Heart left ventricle (tissue), 16 donors: ENCODE measurements around the gene RTRAF. TPM values are rescaled to one million over a fixed set of nuclear protein-coding genes. Genes with fewer than 3 reads are reported as not detected.

Experiments
- ATAC-seq, 4 donors: fragments of 200-7000 bp; cut with Tn5 transposase; one replicate each; pipeline ENCODE4 v1.9.1; 2020 to 2022; ENCODE audit warnings: moderate library complexity in 4 of 4, mild to moderate bottlenecking in 3 of 4, moderate number of reproducible peaks in 1 of 4
- DNase-seq, 5 donors: peaks; one replicate each; pipeline ENCODE4 v3.0.0-alpha.2; 2020
- H3K27ac ChIP-seq, 12 donors: fragments of 200-600 bp; sonication (generic) in 4 of 12; one replicate each; pipeline versions ENCODE4 v1.5.0 to v1.8.0; 2016 to 2022; ENCODE audit warnings: mild to moderate bottlenecking in 2 of 12
- H3K27me3 ChIP-seq, 9 donors: fragments of 200-600 bp; sonication (generic) in 2 of 9; one replicate each; pipeline versions ENCODE4 v1.5.1 to v1.8.0; 2016 to 2022; ENCODE audit warnings: mild to moderate bottlenecking in 3 of 9
- H3K36me3 ChIP-seq, 9 donors: fragments of 200-600 bp; sonication (generic) in 2 of 9; one replicate each; pipeline versions ENCODE4 v1.5.0 to v1.8.0; 2018 to 2022; ENCODE audit warnings: mild to moderate bottlenecking in 2 of 9
- H3K4me1 ChIP-seq, 12 donors: fragments of 200-600 bp; sonication (generic) in 4 of 12; one replicate each; pipeline versions ENCODE4 v1.5.0 to v1.8.0; 2016 to 2022; ENCODE audit warnings: mild to moderate bottlenecking in 3 of 12
- H3K4me3 ChIP-seq, 12 donors: fragments of 200-600 bp; sonication (generic) in 4 of 12; one replicate each; pipeline versions ENCODE4 v1.5.0 to v1.8.0; 2017 to 2022; ENCODE audit warnings: mild to moderate bottlenecking in 9 of 12, moderate library complexity in 4 of 12
- H3K9me3 ChIP-seq, 12 donors: fragments of 200-600 bp; sonication (generic) in 4 of 12; one replicate each; pipeline versions ENCODE4 v1.5.0 to v1.8.0; 2016 to 2022; ENCODE audit warnings: mild to moderate bottlenecking in 1 of 12
- POLR2A ChIP-seq, 2 donors: fragments of 450-650 bp; IDR thresholded peaks; one replicate each; pipeline ENCODE4 v1.6.1; 2017; ENCODE audit warnings: antibody characterized with exemption in 2 of 2, mild to moderate bottlenecking in 2 of 2, moderate library complexity in 2 of 2
- WGBS, 4 donors: extraction: QIAGEN DNeasy Blood & Tissue Kit in 2 of 4; methylation state at CpG; one replicate each; pipeline versions ENCODE4 v1.1.5 to v1.1.7; 2013 to 2018; 5-methylcytosine and 5-hydroxymethylcytosine counted together
- intact Hi-C, 10 donors: fragments of 100-400 bp; cut with DNase I; formaldehyde crosslinking; loops; one replicate each; pipeline versions ENCODE4 v1.11.1 to v1.14.2; 2022
- polyA plus RNA-seq, 2 donors: library from polyadenylated mRNA; stranded (reverse); fragments of 200-250 nt; gene quantifications; one replicate each; pipeline ENCODE4 v1.2.3, GENCODE V29; 2013
- total RNA-seq, 9 donors: library from RNA; depleted of rRNA in 2 of 9; stranded (reverse); fragments of >200 nt in 2 of 9; fragmentation: NEBNext Ultra II Directional in 3 of 9; extraction: Animal tissue kit (Norgen Biotek cat#: 25700) in 3 of 9; gene quantifications; one replicate each; pipeline versions ENCODE4 v1.1.0 to v1.2.4, GENCODE V29; 2016 to 2023
- TF ChIP-seq, protein P1 (sequence below), 12 donors: fragments of 200-600 bp; sonication (generic) in 4 of 12; IDR thresholded peaks; one replicate each; pipeline versions ENCODE4 v1.5.0 to v1.8.0; 2018 to 2022; ENCODE audit warnings: antibody characterized with exemption in 12 of 12, mild to moderate bottlenecking in 5 of 12
- donor health status: ischemic (EF 13 %, LVEDD 7.1; RV severe dilation, severe dysfunction).
- donor health status: healthy with polysubstance abuse.
- donor health status: DM: no; HTN: yes; CAD: no.
- donor health status: DM: no; HTN: no; CAD: no.
- donor health status: ischemic (EF 25% LVEDD 6.9; RV normal size, moderate dysfunction).
- donor health status: ischemic (EF 25% LVEDD 5.7; RV mildly dilated, moderate dysfunction).
- donor health status: healthy.
- donor health status: DM: yes; HTN: yes; CAD: no.
- donor health status: ischemic (EF 35%, LVEDD 5.7; RV mildly dilated, moderate dysfunction).
- donor health status: nonischemic (EF 11% LVEDD 7.7; RV severe dilation, severe dysfunction).
- donor health status: DM: yes; HTN: yes; CAD: no.
- donor health status: PGD.
- donor health status: ischemic (EF 29% LVEDD 5.4; RV normal size, mild dysfunction).
- donor health status: nonischemic (EF 23%, LVEDD 6.1; RV moderate dilation, normal function).

RTRAF gene
- total and polyA plus RNA-seq, 11 donors: 72.9 to 272 (median 193) TPM

DNA sequence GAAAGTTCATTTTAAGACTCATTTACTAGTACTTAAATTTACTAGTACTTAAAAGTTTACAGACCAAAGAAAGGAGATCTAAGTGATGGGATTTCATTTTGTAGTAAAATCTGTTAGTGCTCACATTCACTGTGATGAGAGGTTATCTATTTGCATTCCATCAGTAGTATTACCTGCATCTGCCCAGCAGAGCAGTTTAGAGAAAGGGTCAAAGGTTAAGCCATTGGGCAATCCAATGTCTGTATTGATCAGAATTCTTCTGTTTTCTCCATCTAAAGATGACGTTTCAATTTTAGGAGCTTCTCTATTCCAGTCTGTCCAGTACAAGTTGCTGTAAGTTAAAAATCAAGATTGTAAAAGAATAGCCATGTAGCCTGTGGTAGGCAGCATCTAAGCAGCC, 18.3 kb downstream of the RTRAF start:
- no peak for TF ChIP-seq POLR2A (IDR thresholded peaks at IDR 0.05)
- 77 to 88% (median 85%) methylated on average over 1 of the region's 1 CpG for WGBS, 4 donors
- no peaks in the 10 kb centered on the region for H3K9me3 ChIP-seq
- peak overlapping the region in 1 of 12 donors; percentile 42 for H3K27ac ChIP-seq
- no peaks in the 10 kb centered on the region for H3K27me3 ChIP-seq
- no peak overlapping the region for H3K4me3 ChIP-seq
- peaks cover 4 to 98% (median 94%) of the 10 kb centered on the region in 9 donors for H3K36me3 ChIP-seq
- peaks cover 13 to 67% (median 30%) of the 10 kb centered on the region in 12 donors for H3K4me1 ChIP-seq
- no peak for DNase-seq
- intact Hi-C loops: no loop called here
- no peak for ATAC-seq

DNA sequence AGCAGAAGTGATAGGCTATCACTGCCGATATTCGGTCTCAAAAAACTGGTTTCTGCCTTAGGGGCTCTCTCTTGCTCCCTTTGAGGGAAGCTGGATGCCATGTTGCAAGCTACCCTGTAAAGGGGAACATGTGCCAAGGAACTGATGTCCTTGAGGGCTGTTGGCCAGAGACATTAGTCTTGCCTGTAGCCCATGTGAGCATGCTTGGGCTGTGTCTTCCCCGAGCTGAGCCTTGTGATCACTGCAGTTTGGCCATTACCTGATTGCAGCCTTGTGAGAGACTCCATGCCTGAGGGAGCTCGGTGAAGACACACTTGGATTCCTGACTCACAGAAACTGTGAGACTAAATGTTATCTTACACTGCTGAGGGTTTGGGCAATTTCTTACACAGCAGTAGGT, 18.8 kb downstream of the RTRAF start:
- ATAC-seq (no peak), DNase-seq (no peak)
- TF ChIP-seq, protein P1, sequence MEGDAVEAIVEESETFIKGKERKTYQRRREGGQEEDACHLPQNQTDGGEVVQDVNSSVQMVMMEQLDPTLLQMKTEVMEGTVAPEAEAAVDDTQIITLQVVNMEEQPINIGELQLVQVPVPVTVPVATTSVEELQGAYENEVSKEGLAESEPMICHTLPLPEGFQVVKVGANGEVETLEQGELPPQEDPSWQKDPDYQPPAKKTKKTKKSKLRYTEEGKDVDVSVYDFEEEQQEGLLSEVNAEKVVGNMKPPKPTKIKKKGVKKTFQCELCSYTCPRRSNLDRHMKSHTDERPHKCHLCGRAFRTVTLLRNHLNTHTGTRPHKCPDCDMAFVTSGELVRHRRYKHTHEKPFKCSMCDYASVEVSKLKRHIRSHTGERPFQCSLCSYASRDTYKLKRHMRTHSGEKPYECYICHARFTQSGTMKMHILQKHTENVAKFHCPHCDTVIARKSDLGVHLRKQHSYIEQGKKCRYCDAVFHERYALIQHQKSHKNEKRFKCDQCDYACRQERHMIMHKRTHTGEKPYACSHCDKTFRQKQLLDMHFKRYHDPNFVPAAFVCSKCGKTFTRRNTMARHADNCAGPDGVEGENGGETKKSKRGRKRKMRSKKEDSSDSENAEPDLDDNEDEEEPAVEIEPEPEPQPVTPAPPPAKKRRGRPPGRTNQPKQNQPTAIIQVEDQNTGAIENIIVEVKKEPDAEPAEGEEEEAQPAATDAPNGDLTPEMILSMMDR (IDR thresholded peaks at IDR 0.05): no peak
- no peak for TF ChIP-seq POLR2A (IDR thresholded peaks at IDR 0.05)
- peaks cover 4 to 93% (median 89%) of the 10 kb centered on the region in 9 donors for H3K36me3 ChIP-seq
- intact Hi-C loops: no loop called here
- peaks cover 12 to 67% (median 30%) of the 10 kb centered on the region in 12 donors for H3K4me1 ChIP-seq
- no peaks in the 10 kb centered on the region for H3K27me3 ChIP-seq
- H3K27ac ChIP-seq: peak overlapping the region in 1 of 12 donors; percentile 42
- H3K9me3 ChIP-seq: no peaks in the 10 kb centered on the region
- WGBS, 4 donors: 89 to 96% (median 94%) methylated on average over 3 to 4 of the region's 4 CpGs
- H3K4me3 ChIP-seq: no peak overlapping the region

DNA sequence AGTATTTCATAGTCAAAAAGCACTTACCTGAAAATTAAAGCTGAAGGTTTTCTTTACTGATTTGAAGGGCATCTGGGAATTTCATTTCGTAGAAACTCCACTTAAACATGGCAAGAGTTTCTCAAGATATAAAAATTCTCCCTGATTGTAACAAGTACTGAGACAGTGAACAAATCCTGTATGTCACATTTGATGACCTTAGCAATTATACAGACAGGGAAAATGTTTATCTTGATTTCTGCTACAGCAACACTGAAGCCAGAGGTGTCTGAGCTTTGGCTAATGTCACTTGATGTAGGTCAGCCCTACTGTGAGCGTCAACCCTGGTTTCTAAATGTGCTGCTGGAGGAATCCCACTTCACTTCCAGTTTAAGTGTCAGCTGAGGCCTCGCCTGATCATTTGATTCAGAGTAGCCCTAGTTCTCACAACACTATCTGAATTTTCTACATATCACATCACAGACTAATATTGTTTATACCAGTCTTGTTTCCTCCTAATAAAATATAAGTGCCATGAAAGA, 20.9 kb downstream of the RTRAF start:
- Histone ChIP-seq H3K27me3 (no peaks in the 10 kb centered on the region), H3K4me1 (peaks cover 19 to 76% (median 41%) of the 10 kb centered on the region in 12 donors), H3K4me3 (no peak overlapping the region), H3K9me3 (no peaks in the 10 kb centered on the region), H3K36me3 (peaks cover 4 to 85% (median 70%) of the 10 kb centered on the region in 9 donors), H3K27ac (peak overlapping the region; percentile 6 to 86 (median 68))
- TF ChIP-seq, protein P1 (IDR thresholded peaks at IDR 0.05): no peak
- TF ChIP-seq POLR2A (IDR thresholded peaks at IDR 0.05): no peak
- DNase-seq (no peak), ATAC-seq (peak; percentile 30 to 67 (median 50))
- intact Hi-C loops: loop anchor here in 6 of 10 donors (5.0 kb wide), 3 partner anchors 37 to 57 kb away; partner anchors contain the start of gene NID2 (in 3 of the 6)
- WGBS, 4 donors: 48 to 54% (median 51%) methylated on average over 3 of the region's 3 CpGs

DNA sequence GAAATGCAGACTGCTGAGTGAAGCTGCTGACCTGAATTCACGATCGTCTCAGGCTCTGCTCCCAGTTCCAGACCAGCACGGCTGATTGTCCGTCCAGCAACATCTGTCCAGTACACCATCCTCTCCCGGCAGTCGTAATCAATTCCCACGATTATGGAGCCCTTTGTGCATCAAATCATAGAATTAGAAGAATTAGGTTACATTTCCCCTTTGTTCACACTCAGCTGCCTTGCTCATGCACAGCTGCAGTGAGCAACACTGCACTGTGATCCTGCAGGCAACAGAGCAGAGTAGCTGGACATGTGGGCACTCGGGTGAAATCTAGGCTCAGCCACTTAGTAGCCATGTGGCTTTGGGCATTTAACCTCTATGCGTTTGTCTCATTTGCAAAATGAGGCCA, 22.2 kb downstream of the RTRAF start:
- Histone ChIP-seq H3K4me3 (no peak overlapping the region), H3K27ac (peak overlapping the region in 8 of 12 donors; percentile 6 to 86 (median 76)), H3K4me1 (peaks cover 22 to 78% (median 51%) of the 10 kb centered on the region in 12 donors), H3K9me3 (no peaks in the 10 kb centered on the region), H3K27me3 (no peaks in the 10 kb centered on the region), H3K36me3 (peaks cover 0 to 80% (median 57%) of the 10 kb centered on the region in 9 donors)
- no peak for TF ChIP-seq POLR2A (IDR thresholded peaks at IDR 0.05)
- TF ChIP-seq, protein P1 (IDR thresholded peaks at IDR 0.05): no peak
- DNase-seq (no peak), ATAC-seq (no peak)
- intact Hi-C loops: loop anchor here in 6 of 10 donors (5.0 kb wide), 3 partner anchors 36 to 56 kb away; partner anchors contain the start of gene NID2 (in 3 of the 6)
- WGBS, 4 donors: 66 to 82% (median 75%) methylated on average over 9 of the region's 9 CpGs
